Activated T-cell treated with anti-CD3 and anti-CD28 coated beads, Interleukin-2, amount 50 U/mL, for 4 hours (primary cell): ENCODE data around the gene VSIG8. TPM values are rescaled to one million over a fixed set of nuclear protein-coding genes. Genes with fewer than 3 reads are reported as not detected.
A peak's percentile ranks its signal among the peaks of the same experiment; 100 is the strongest.

Experiments
- ATAC-seq, 2 donors: fragments of 200-7000 bp; cut with Tn5 transposase; one replicate each; pipeline ENCODE4 v1.10.0; 2021
- DNase-seq: peaks from one replicate; pipeline ENCODE4 v3.0.0-alpha.2; 2020
- H3K27me3 Mint-ChIP-seq: one replicate; pipeline ENCODE4 v1.8.0; 2021; ENCODE audit warnings: low read depth, mixed read lengths
- H3K36me3 Mint-ChIP-seq: one replicate; pipeline ENCODE4 v1.8.0; 2022; ENCODE audit warnings: mixed read lengths; ENCODE audit not compliant: insufficient read depth
- H3K4me1 Mint-ChIP-seq: one replicate; pipeline ENCODE4 v1.8.0; 2021; ENCODE audit warnings: low read depth, mixed read lengths
- H3K4me3 Mint-ChIP-seq: one replicate; pipeline ENCODE4 v1.8.0; 2021; ENCODE audit warnings: mild to moderate bottlenecking, moderate library complexity, mixed read lengths
- H3K9me3 Mint-ChIP-seq: one replicate; pipeline ENCODE4 v1.8.0; 2021; ENCODE audit warnings: mixed read lengths
- total RNA-seq, 3 donors: library from RNA; stranded (reverse); gene quantifications; one replicate each; pipeline ENCODE4 v1.2.1, GENCODE V29; 2021

The VSIG8 gene
- total RNA-seq, 3 donors from 2014 or later = not detected

GRCh38 chr1:159872891-159873290 is 10.4 kb upstream of the VSIG8 start:
- Mint-ChIP-seq H3K4me1 (no peaks in the 10 kb centered on the region), H3K4me3 (no peak overlapping the region), H3K27me3 (peaks cover 4% of the 10 kb centered on the region), H3K9me3 (no peaks in the 10 kb centered on the region), H3K36me3 (peaks cover 5% of the 10 kb centered on the region)
- ATAC-seq = no peak
- no peak for DNase-seq

DNA sequence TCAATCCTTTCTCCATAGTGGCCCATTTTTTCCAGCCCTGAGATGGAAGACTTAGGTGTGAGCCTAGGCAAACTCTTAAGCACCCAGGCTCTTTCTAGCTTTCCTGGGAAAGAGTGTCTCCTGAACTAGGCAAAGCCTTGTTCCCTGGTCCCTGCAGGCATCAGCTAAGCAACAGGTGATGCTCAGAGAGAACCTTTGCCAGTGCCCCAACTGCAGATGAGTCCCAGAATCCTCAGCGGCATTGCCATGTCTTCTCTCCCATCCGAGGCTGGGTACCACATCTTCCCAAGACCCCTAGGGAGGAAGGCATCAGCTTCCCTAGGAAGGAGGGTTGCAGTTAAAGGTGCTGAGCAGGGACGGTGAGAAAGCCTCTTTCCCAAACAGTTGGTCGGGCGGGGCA is 8.2 kb upstream of the VSIG8 start:
- Mint-ChIP-seq H3K4me3 (no peak overlapping the region), H3K9me3 (no peaks in the 10 kb centered on the region), H3K36me3 (peaks cover 5% of the 10 kb centered on the region), H3K4me1 (peaks cover 11% of the 10 kb centered on the region), H3K27me3 (peaks cover 4% of the 10 kb centered on the region)
- DNase-seq (no peak), ATAC-seq (no peak)

- no peak overlapping the region for H3K4me3 Mint-ChIP-seq
- H3K27me3 Mint-ChIP-seq = peaks cover 4% of the 10 kb centered on the region
- H3K36me3 Mint-ChIP-seq = peaks cover 5% of the 10 kb centered on the region
- peaks cover 11% of the 10 kb centered on the region for H3K4me1 Mint-ChIP-seq
- DNase-seq (no peak), ATAC-seq (no peak)
- H3K9me3 Mint-ChIP-seq = no peaks in the 10 kb centered on the region
Observed at GRCh38 chr1:159869607-159870006, 7.2 kb upstream of the VSIG8 start.

DNA sequence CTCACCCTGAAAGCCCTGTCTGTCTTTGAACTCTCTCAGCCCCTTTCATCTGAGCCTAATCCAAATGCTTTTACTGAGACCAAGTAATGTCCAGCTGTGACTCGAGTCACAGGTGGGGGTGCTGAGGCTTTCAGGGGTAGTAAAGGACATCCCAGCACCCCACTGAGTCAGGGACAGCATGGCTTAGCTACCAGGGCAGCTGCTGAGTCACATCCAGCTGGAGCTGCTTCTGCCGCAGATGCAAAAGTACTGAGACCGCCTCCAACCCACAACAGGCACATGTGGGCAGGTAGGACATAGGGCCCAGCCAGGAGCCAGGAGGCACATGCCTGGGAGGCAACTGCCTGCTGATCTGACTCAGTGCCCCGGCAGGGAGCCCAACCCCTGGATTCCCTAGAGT is 6.7 kb upstream of the VSIG8 start:
- peaks cover 11% of the 10 kb centered on the region for H3K4me1 Mint-ChIP-seq
- peaks cover 4% of the 10 kb centered on the region for H3K36me3 Mint-ChIP-seq
- no peaks in the 10 kb centered on the region for H3K9me3 Mint-ChIP-seq
- no peak overlapping the region for H3K4me3 Mint-ChIP-seq
- peaks cover 1% of the 10 kb centered on the region for H3K27me3 Mint-ChIP-seq
- ATAC-seq = peak; percentile 43 to 50
- DNase-seq = no peak

GRCh38 chr1:159868766-159869165 is 6.3 kb upstream of the VSIG8 start:
- DNase-seq (no peak), ATAC-seq (no peak)
- Mint-ChIP-seq H3K27me3 (no peaks in the 10 kb centered on the region), H3K4me1 (peaks cover 11% of the 10 kb centered on the region), H3K36me3 (peaks cover 3% of the 10 kb centered on the region), H3K9me3 (no peaks in the 10 kb centered on the region), H3K4me3 (no peak overlapping the region)

GRCh38 chr1:159867664-159868026 is 5.2 kb upstream of the VSIG8 start:
- no peak for ATAC-seq
- Mint-ChIP-seq H3K4me3 (no peak overlapping the region), H3K9me3 (no peaks in the 10 kb centered on the region), H3K4me1 (peaks cover 11% of the 10 kb centered on the region), H3K27me3 (no peaks in the 10 kb centered on the region), H3K36me3 (peaks cover 3% of the 10 kb centered on the region)
- DNase-seq = no peak

- no peak for DNase-seq
- H3K4me3 Mint-ChIP-seq = no peak overlapping the region
- H3K36me3 Mint-ChIP-seq = peaks cover 3% of the 10 kb centered on the region
- no peaks in the 10 kb centered on the region for H3K9me3 Mint-ChIP-seq
- H3K4me1 Mint-ChIP-seq = peaks cover 11% of the 10 kb centered on the region
- H3K27me3 Mint-ChIP-seq = no peaks in the 10 kb centered on the region
- ATAC-seq = no peak
Observed at GRCh38 chr1:159866905-159867663, 4.6 kb upstream of the VSIG8 start.

GRCh38 chr1:159866066-159866465 is 3.6 kb upstream of the VSIG8 start:
- ATAC-seq = no peak
- no peak overlapping the region for H3K4me3 Mint-ChIP-seq
- no peaks in the 10 kb centered on the region for H3K9me3 Mint-ChIP-seq
- peaks cover 11% of the 10 kb centered on the region for H3K4me1 Mint-ChIP-seq
- no peak for DNase-seq
- H3K36me3 Mint-ChIP-seq = no peaks in the 10 kb centered on the region
- no peaks in the 10 kb centered on the region for H3K27me3 Mint-ChIP-seq

GRCh38 chr1:159864262-159864661 is 1.8 kb upstream of the VSIG8 start:
- ATAC-seq = no peak
- Mint-ChIP-seq H3K27me3 (no peaks in the 10 kb centered on the region), H3K4me1 (peaks cover 11% of the 10 kb centered on the region), H3K4me3 (no peak overlapping the region), H3K36me3 (no peaks in the 10 kb centered on the region), H3K9me3 (no peaks in the 10 kb centered on the region)
- no peak for DNase-seq

GRCh38 chr1:159862031-159862430 is 426 bp downstream of the VSIG8 start:
- no peaks in the 10 kb centered on the region for H3K36me3 Mint-ChIP-seq
- DNase-seq (no peak), ATAC-seq (no peak)
- peaks cover 9% of the 10 kb centered on the region for H3K4me1 Mint-ChIP-seq
- no peak overlapping the region for H3K4me3 Mint-ChIP-seq
- no peaks in the 10 kb centered on the region for H3K27me3 Mint-ChIP-seq
- no peaks in the 10 kb centered on the region for H3K9me3 Mint-ChIP-seq

DNA sequence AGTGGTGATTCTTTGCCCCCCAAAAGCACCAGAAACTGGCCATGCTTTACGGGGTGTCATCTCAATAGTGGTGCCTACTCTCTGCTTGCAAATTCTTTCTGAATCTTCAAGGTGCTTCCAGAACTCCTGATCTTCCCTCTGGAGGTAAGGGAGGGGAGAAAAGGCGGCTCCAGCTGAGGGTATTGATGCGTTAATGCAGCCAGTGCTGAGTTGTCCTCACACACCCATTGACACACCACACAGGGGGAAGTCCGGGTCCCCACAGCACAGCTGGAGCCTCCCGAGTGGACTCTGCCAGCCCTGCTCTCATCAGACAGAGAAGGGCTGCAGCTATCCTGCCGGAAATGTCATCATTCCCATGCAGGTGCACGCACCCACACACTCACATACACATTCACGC is 1.2 kb downstream of the VSIG8 start:
- no peak for DNase-seq

DNA sequence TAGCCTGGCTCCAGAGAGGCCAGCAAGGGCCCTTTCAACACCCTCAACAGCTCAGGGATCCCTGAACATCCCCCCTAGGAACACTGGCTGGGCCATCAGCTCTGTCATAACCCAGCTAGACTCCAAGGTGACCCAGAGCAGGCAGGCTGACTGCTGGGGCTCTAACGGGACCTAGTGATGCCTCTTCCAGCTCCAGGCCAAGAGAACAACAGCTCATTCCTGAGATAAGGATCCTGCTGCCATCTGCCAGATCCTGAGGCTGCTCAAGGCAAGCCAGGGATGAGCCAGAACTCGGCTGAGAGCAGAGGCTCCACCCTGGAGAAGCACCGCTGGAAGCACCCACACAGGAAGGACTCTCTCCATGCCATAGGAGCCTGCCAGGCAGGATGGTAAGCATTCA is 2.0 kb downstream of the VSIG8 start:
- no peak for DNase-seq
- ATAC-seq = no peak
- no peaks in the 10 kb centered on the region for H3K9me3 Mint-ChIP-seq
- no peaks in the 10 kb centered on the region for H3K36me3 Mint-ChIP-seq
- H3K4me3 Mint-ChIP-seq = no peak overlapping the region
- H3K27me3 Mint-ChIP-seq = no peaks in the 10 kb centered on the region
- H3K4me1 Mint-ChIP-seq = peaks cover under 1% of the 10 kb centered on the region

More for the DNA sequence above, 1.2 kb downstream of the VSIG8 start:
- H3K36me3 Mint-ChIP-seq = no peaks in the 10 kb centered on the region
- no peak for ATAC-seq
- no peaks in the 10 kb centered on the region for H3K9me3 Mint-ChIP-seq
- peaks cover 1% of the 10 kb centered on the region for H3K4me1 Mint-ChIP-seq
- H3K27me3 Mint-ChIP-seq = no peaks in the 10 kb centered on the region
- no peak overlapping the region for H3K4me3 Mint-ChIP-seq

- Mint-ChIP-seq H3K27me3 (no peaks in the 10 kb centered on the region), H3K4me1 (peaks cover 5% of the 10 kb centered on the region), H3K36me3 (no peaks in the 10 kb centered on the region), H3K9me3 (no peaks in the 10 kb centered on the region), H3K4me3 (no peak overlapping the region)
- ATAC-seq (no peak), DNase-seq (no peak)
Observed at GRCh38 chr1:159859767-159860322, 2.6 kb downstream of the VSIG8 start.

- ATAC-seq = no peak
- Mint-ChIP-seq H3K4me1 (peaks cover 11% of the 10 kb centered on the region), H3K36me3 (no peaks in the 10 kb centered on the region), H3K27me3 (no peaks in the 10 kb centered on the region), H3K9me3 (no peaks in the 10 kb centered on the region), H3K4me3 (no peak overlapping the region)
- DNase-seq = no peak
Observed at GRCh38 chr1:159857889-159858288, 4.6 kb downstream of the VSIG8 start.

- Mint-ChIP-seq H3K4me3 (no peak overlapping the region), H3K4me1 (peaks cover 14% of the 10 kb centered on the region), H3K9me3 (no peaks in the 10 kb centered on the region), H3K36me3 (no peaks in the 10 kb centered on the region), H3K27me3 (no peaks in the 10 kb centered on the region)
- ATAC-seq = no peak
- no peak for DNase-seq
Observed at GRCh38 chr1:159856576-159856975, 5.9 kb downstream of the VSIG8 start.
